ENCODE data around the gene KIAA0825.
A peak's percentile ranks its signal among the peaks of the same experiment; 100 is the strongest.

The KIAA0825 gene

GRCh38 chr5:94538260-94538659 is 80.1 kb downstream of the KIAA0825 start:
- no peak overlapping the region for H3K4me3 ChIP-seq (replicated peaks in 1 of 2; ENCODE audit: low read depth in 2 of 2, low read length in 2 of 2)
- no peak for DNase-seq (ENCODE audit: low read depth in 2 of 2)
- TF ChIP-seq CTCF (IDR thresholded peaks at IDR 0.05; ENCODE audit: low read depth, low read length), result no peak

- TF ChIP-seq CTCF (IDR thresholded peaks at IDR 0.05; ENCODE audit: low read depth, low read length), result no peak
- no peak for DNase-seq (ENCODE audit: low read depth in 2 of 2)
- H3K4me3 ChIP-seq (replicated peaks in 1 of 2; ENCODE audit: low read depth in 2 of 2, low read length in 2 of 2), result no peak overlapping the region
Measured at GRCh38 chr5:94526706-94527105, 91.7 kb downstream of the KIAA0825 start.

- peak; percentile 53 for TF ChIP-seq CTCF (IDR thresholded peaks at IDR 0.05; ENCODE audit: low read depth, low read length)
- no peak overlapping the region for H3K4me3 ChIP-seq (replicated peaks in 1 of 2; ENCODE audit: low read depth in 2 of 2, low read length in 2 of 2)
- DNase-seq (ENCODE audit: low read depth in 2 of 2), result peak; percentile 60 to 63
Measured at GRCh38 chr5:94524841-94525697, 93.3 kb downstream of the KIAA0825 start.

- DNase-seq (ENCODE audit: low read depth in 2 of 2), result no peak
- H3K4me3 ChIP-seq (replicated peaks in 1 of 2; ENCODE audit: low read depth in 2 of 2, low read length in 2 of 2), result no peak overlapping the region
- TF ChIP-seq CTCF (IDR thresholded peaks at IDR 0.05; ENCODE audit: low read depth, low read length), result no peak
Measured at GRCh38 chr5:94523018-94523417, 95.4 kb downstream of the KIAA0825 start.

- TF ChIP-seq CTCF (IDR thresholded peaks at IDR 0.05; ENCODE audit: low read depth, low read length), result no peak
- peak in 1 of 2 donors; percentile 22 for DNase-seq (ENCODE audit: low read depth in 2 of 2)
- H3K4me3 ChIP-seq (replicated peaks in 1 of 2; ENCODE audit: low read depth in 2 of 2, low read length in 2 of 2), result no peak overlapping the region
Measured at GRCh38 chr5:94522117-94522516, 96.3 kb downstream of the KIAA0825 start.

GRCh38 chr5:94517490-94518488 is 100.6 kb downstream of the KIAA0825 start:
- TF ChIP-seq CTCF (IDR thresholded peaks at IDR 0.05; ENCODE audit: low read depth, low read length), result no peak
- no peak overlapping the region for H3K4me3 ChIP-seq (replicated peaks in 1 of 2; ENCODE audit: low read depth in 2 of 2, low read length in 2 of 2)
- DNase-seq (ENCODE audit: low read depth in 2 of 2), result peak; percentile 47 to 49

Measured in cardiac fibroblast (primary cell).